ENCODE measurements around the gene DEF6.

The DEF6 gene

GRCh38 chr6:35287671-35288396 is 9.8 kb upstream of the DEF6 start:
- no peak overlapping the region for H3K27ac ChIP-seq (ENCODE audit: low read depth, low read length)
- no peaks in the 10 kb centered on the region for H3K79me1 ChIP-seq (ENCODE audit: low read length)

GRCh38 chr6:35288834-35289233 is 8.8 kb upstream of the DEF6 start:
- Histone ChIP-seq H3K9ac (ENCODE audit: low read length) (no peak overlapping the region), H4K5ac (ENCODE audit: low read length) (no peak overlapping the region), H4K8ac (ENCODE audit: low read depth, low read length) (no peak overlapping the region), H3K27ac (ENCODE audit: low read depth, low read length) (no peak overlapping the region), H3K56ac (ENCODE audit: low read length) (no peak overlapping the region), H2BK5ac (ENCODE audit: low read length) (no peak overlapping the region), H3K4me1 (ENCODE audit: control insufficient read depth, low read depth, low read length) (no peaks in the 10 kb centered on the region), H3K23ac (ENCODE audit: low read length) (no peak overlapping the region), H2AK5ac (ENCODE audit: low read length) (no peak overlapping the region), H3K79me1 (ENCODE audit: low read length) (no peaks in the 10 kb centered on the region), H3K4ac (ENCODE audit: low read depth, low read length) (no peak overlapping the region), H3K18ac (ENCODE audit: low read length) (no peak overlapping the region), H3K27me3 (ENCODE audit: insufficient read depth, low read length, poor library complexity) (no peaks in the 10 kb centered on the region), H2BK15ac (replicated peaks; ENCODE audit: low read depth) (no peak overlapping the region), H3K4me2 (ENCODE audit: low read length) (no peak overlapping the region), H2BK120ac (ENCODE audit: low read depth, low read length) (no peak overlapping the region), H3K36me3 (ENCODE audit: control insufficient read depth, insufficient read depth, low read length) (peaks cover 3% of the 10 kb centered on the region), H3K79me2 (ENCODE audit: control insufficient read depth, insufficient read depth, low read length) (no peaks in the 10 kb centered on the region), H3K4me3 (ENCODE audit: low read length) (no peak overlapping the region)
- DNase-seq = no peak
- no CpG with 5 or more reads among the region's 4 CpGs for WGBS (ENCODE audit: extremely low coverage, insufficient coverage, low lambda C conversion rate)

More at GRCh38 chr6:35287671-35288396, 9.8 kb upstream of the DEF6 start:
- H3K27me3 ChIP-seq (ENCODE audit: insufficient read depth, low read length, poor library complexity) = no peaks in the 10 kb centered on the region
- no peak overlapping the region for H4K8ac ChIP-seq (ENCODE audit: low read depth, low read length)
- H3K79me2 ChIP-seq (ENCODE audit: control insufficient read depth, insufficient read depth, low read length) = no peaks in the 10 kb centered on the region
- no peak overlapping the region for H3K9ac ChIP-seq (ENCODE audit: low read length)
- H4K5ac ChIP-seq (ENCODE audit: low read length) = no peak overlapping the region
- H3K56ac ChIP-seq (ENCODE audit: low read length) = no peak overlapping the region
- no CpG with 5 or more reads among the region's 12 CpGs for WGBS (ENCODE audit: extremely low coverage, insufficient coverage, low lambda C conversion rate)
- no peaks in the 10 kb centered on the region for H3K4me1 ChIP-seq (ENCODE audit: control insufficient read depth, low read depth, low read length)
- H3K36me3 ChIP-seq (ENCODE audit: control insufficient read depth, insufficient read depth, low read length) = peaks cover 4% of the 10 kb centered on the region
- H3K23ac ChIP-seq (ENCODE audit: low read length) = no peak overlapping the region
- H2AK5ac ChIP-seq (ENCODE audit: low read length) = no peak overlapping the region
- H3K4me3 ChIP-seq (ENCODE audit: low read length) = no peak overlapping the region
- no peak overlapping the region for H3K18ac ChIP-seq (ENCODE audit: low read length)
- no peak overlapping the region for H2BK120ac ChIP-seq (ENCODE audit: low read depth, low read length)
- H2BK15ac ChIP-seq (replicated peaks; ENCODE audit: low read depth) = no peak overlapping the region
- H3K4ac ChIP-seq (ENCODE audit: low read depth, low read length) = no peak overlapping the region
- no peak for DNase-seq
- H3K4me2 ChIP-seq (ENCODE audit: low read length) = no peak overlapping the region
- H2BK5ac ChIP-seq (ENCODE audit: low read length) = no peak overlapping the region

GRCh38 chr6:35291491-35291890 is 6.1 kb upstream of the DEF6 start:
- no peaks in the 10 kb centered on the region for H3K4me1 ChIP-seq (ENCODE audit: control insufficient read depth, low read depth, low read length)
- no peak overlapping the region for H3K18ac ChIP-seq (ENCODE audit: low read length)
- no peak for DNase-seq
- no peak overlapping the region for H4K5ac ChIP-seq (ENCODE audit: low read length)
- H3K79me1 ChIP-seq (ENCODE audit: low read length) = no peaks in the 10 kb centered on the region
- H3K4me3 ChIP-seq (ENCODE audit: low read length) = no peak overlapping the region
- H2BK15ac ChIP-seq (replicated peaks; ENCODE audit: low read depth) = no peak overlapping the region
- H2BK5ac ChIP-seq (ENCODE audit: low read length) = no peak overlapping the region
- H2AK5ac ChIP-seq (ENCODE audit: low read length) = no peak overlapping the region
- no peaks in the 10 kb centered on the region for H3K36me3 ChIP-seq (ENCODE audit: control insufficient read depth, insufficient read depth, low read length)
- no peak overlapping the region for H3K27ac ChIP-seq (ENCODE audit: low read depth, low read length)
- H3K9ac ChIP-seq (ENCODE audit: low read length) = no peak overlapping the region
- H2BK120ac ChIP-seq (ENCODE audit: low read depth, low read length) = no peak overlapping the region
- H3K23ac ChIP-seq (ENCODE audit: low read length) = no peak overlapping the region
- H3K4me2 ChIP-seq (ENCODE audit: low read length) = no peak overlapping the region
- H3K4ac ChIP-seq (ENCODE audit: low read depth, low read length) = no peak overlapping the region
- H3K27me3 ChIP-seq (ENCODE audit: insufficient read depth, low read length, poor library complexity) = no peaks in the 10 kb centered on the region
- H3K56ac ChIP-seq (ENCODE audit: low read length) = no peak overlapping the region
- WGBS (ENCODE audit: extremely low coverage, insufficient coverage, low lambda C conversion rate) = no CpG with 5 or more reads among the region's 13 CpGs
- H3K79me2 ChIP-seq (ENCODE audit: control insufficient read depth, insufficient read depth, low read length) = no peaks in the 10 kb centered on the region
- no peak overlapping the region for H4K8ac ChIP-seq (ENCODE audit: low read depth, low read length)

GRCh38 chr6:35292494-35292893 is 5.1 kb upstream of the DEF6 start:
- Histone ChIP-seq H3K79me1 (ENCODE audit: low read length) (no peaks in the 10 kb centered on the region), H4K5ac (ENCODE audit: low read length) (no peak overlapping the region), H3K4me3 (ENCODE audit: low read length) (no peak overlapping the region), H3K27ac (ENCODE audit: low read depth, low read length) (no peak overlapping the region), H2AK5ac (ENCODE audit: low read length) (no peak overlapping the region), H3K4me1 (ENCODE audit: control insufficient read depth, low read depth, low read length) (no peaks in the 10 kb centered on the region), H3K36me3 (ENCODE audit: control insufficient read depth, insufficient read depth, low read length) (no peaks in the 10 kb centered on the region), H3K4ac (ENCODE audit: low read depth, low read length) (no peak overlapping the region), H2BK15ac (replicated peaks; ENCODE audit: low read depth) (no peak overlapping the region), H3K56ac (ENCODE audit: low read length) (no peak overlapping the region), H3K23ac (ENCODE audit: low read length) (no peak overlapping the region), H2BK5ac (ENCODE audit: low read length) (no peak overlapping the region), H3K79me2 (ENCODE audit: control insufficient read depth, insufficient read depth, low read length) (no peaks in the 10 kb centered on the region), H3K18ac (ENCODE audit: low read length) (no peak overlapping the region), H2BK120ac (ENCODE audit: low read depth, low read length) (no peak overlapping the region), H4K8ac (ENCODE audit: low read depth, low read length) (no peak overlapping the region), H3K27me3 (ENCODE audit: insufficient read depth, low read length, poor library complexity) (no peaks in the 10 kb centered on the region), H3K9ac (ENCODE audit: low read length) (no peak overlapping the region), H3K4me2 (ENCODE audit: low read length) (no peak overlapping the region)
- no peak for DNase-seq
- no CpG with 5 or more reads among the region's 15 CpGs for WGBS (ENCODE audit: extremely low coverage, insufficient coverage, low lambda C conversion rate)

- Histone ChIP-seq H3K4me2 (ENCODE audit: low read length) (no peak overlapping the region), H3K27ac (ENCODE audit: low read depth, low read length) (no peak overlapping the region), H3K4me1 (ENCODE audit: control insufficient read depth, low read depth, low read length) (no peaks in the 10 kb centered on the region), H3K4ac (ENCODE audit: low read depth, low read length) (no peak overlapping the region), H3K56ac (ENCODE audit: low read length) (no peak overlapping the region), H3K23ac (ENCODE audit: low read length) (no peak overlapping the region), H2BK5ac (ENCODE audit: low read length) (no peak overlapping the region), H4K8ac (ENCODE audit: low read depth, low read length) (no peak overlapping the region), H3K36me3 (ENCODE audit: control insufficient read depth, insufficient read depth, low read length) (no peaks in the 10 kb centered on the region), H3K4me3 (ENCODE audit: low read length) (no peak overlapping the region), H3K9ac (ENCODE audit: low read length) (no peak overlapping the region), H3K18ac (ENCODE audit: low read length) (no peak overlapping the region), H4K5ac (ENCODE audit: low read length) (no peak overlapping the region), H2BK120ac (ENCODE audit: low read depth, low read length) (no peak overlapping the region), H3K79me2 (ENCODE audit: control insufficient read depth, insufficient read depth, low read length) (no peaks in the 10 kb centered on the region), H3K79me1 (ENCODE audit: low read length) (no peaks in the 10 kb centered on the region), H2BK15ac (replicated peaks; ENCODE audit: low read depth) (no peak overlapping the region), H2AK5ac (ENCODE audit: low read length) (no peak overlapping the region), H3K27me3 (ENCODE audit: insufficient read depth, low read length, poor library complexity) (no peaks in the 10 kb centered on the region)
- DNase-seq = no peak
- no CpG with 5 or more reads among the region's 9 CpGs for WGBS (ENCODE audit: extremely low coverage, insufficient coverage, low lambda C conversion rate)
These were observed 3.9 kb upstream of the DEF6 start for GRCh38 chr6:35293681-35294080.
